GM10266 (cell line): Measurements from ENCODE around the gene NQO1.

ENCODE experiments used
- DNase-seq: peaks from one replicate; pipeline ENCODE4 v3.0.0; 2012; ENCODE audit errors: extremely low spot score
- TF ChIP-seq, protein P1 (sequence below): IDR thresholded peaks from 2 replicates; pipeline ENCODE4 v1.5.1; 2012; ENCODE audit warnings: mild to moderate bottlenecking, low read depth; ENCODE audit not compliant: control insufficient read depth, insufficient read depth; ENCODE audit errors: missing control alignments

Gene NQO1

DNA sequence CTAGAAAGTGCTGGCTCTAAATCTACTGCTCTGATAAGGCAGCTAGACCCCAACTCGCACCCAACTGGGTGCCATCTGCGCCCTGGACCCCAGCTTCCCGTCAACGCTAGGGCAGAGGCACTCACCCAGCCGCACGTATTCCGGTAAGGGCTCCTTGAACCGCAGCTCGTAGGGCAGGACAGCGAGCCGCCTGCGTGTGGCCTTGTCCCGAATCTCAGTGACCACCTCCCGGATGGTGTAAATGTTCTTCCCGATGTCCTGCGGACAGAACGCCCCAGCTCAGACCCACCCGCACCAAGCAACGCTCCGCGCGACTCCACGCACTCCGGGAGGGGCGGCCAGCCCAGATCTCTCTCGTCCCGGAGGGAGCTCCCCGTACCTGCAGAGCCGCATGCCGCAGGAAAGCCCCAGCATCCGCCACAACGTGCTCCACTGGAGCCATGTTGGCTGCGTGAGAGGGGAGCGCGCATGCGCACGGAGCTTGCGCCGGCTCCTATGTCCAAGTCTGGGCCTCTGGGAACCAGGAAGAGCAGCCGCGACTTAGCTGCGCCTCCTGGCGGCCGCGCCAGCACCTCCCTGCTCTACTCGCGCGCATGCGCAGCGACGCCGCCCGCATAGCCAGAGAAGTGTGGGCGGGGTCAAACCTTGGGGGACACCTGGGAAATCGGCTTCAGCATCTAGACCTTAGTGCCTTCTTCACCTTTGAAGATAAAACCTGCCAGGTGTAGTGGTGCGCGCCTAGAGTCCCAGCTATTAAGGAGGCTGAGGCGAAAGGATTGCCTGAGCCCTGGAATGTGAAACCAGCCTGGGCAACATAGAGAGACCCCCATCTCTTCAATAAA lies 28.3 kb upstream of the NQO1 start, which contains the start of gene NOB1:
TSS of gene NOB1 (minus strand) at position 458 of the 842 bp plus-strand sequence. CDS start at position 442, 16 bp downstream.
- peak; percentile 91 for DNase-seq
- TF ChIP-seq, protein P1, sequence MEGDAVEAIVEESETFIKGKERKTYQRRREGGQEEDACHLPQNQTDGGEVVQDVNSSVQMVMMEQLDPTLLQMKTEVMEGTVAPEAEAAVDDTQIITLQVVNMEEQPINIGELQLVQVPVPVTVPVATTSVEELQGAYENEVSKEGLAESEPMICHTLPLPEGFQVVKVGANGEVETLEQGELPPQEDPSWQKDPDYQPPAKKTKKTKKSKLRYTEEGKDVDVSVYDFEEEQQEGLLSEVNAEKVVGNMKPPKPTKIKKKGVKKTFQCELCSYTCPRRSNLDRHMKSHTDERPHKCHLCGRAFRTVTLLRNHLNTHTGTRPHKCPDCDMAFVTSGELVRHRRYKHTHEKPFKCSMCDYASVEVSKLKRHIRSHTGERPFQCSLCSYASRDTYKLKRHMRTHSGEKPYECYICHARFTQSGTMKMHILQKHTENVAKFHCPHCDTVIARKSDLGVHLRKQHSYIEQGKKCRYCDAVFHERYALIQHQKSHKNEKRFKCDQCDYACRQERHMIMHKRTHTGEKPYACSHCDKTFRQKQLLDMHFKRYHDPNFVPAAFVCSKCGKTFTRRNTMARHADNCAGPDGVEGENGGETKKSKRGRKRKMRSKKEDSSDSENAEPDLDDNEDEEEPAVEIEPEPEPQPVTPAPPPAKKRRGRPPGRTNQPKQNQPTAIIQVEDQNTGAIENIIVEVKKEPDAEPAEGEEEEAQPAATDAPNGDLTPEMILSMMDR, result peak; percentile 97

DNA sequence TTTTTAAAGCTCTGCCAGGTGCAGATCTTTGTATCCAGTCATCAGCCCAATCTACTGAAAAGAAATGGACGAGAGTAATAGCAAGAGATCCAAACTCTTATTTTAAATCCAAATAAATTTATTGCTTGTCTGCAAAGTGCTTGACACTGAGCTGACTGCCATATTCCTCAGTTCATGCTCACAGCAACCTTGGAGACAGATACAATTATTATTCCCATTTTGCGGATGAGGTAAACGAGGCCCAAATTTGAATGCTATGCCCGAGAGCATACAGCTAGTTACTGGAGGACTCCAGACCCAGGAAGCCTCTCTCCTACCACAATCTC lies 27.7 kb upstream of the NQO1 start:
- TF ChIP-seq, protein P1, result no peak
- DNase-seq, result no peak

DNA sequence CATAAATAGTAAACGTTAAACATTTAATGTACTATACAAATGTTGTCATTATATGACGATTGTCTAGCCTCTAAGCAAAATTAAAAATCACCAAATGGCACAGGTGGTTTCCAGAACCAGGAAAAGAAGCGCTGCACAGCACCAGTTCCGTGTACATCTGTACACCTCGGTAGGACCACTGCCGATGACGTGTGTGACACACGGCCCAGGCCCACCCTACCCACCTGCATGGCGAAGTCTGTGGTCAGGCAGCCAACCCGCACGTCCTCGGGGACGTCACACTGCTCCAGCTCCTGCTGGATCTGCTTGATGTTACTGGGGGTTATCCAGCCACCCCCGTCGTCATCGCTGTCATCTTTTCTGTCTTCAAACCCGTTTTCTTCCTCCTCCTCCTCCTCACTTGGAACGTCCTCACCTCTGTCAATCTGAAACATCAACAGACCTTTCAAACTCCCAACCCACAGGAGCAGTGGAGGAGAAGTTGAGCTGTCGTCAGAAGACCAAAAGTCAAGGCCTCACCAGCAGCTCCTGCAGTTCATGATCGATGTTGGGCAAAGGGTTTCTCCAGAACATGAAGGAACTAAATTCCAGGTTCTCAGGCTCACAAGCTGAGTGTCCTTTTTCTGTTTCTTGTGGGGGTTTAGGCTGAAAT lies 22.5 kb upstream of the NQO1 start:
- DNase-seq, result no peak
- TF ChIP-seq, protein P1, result no peak

DNA sequence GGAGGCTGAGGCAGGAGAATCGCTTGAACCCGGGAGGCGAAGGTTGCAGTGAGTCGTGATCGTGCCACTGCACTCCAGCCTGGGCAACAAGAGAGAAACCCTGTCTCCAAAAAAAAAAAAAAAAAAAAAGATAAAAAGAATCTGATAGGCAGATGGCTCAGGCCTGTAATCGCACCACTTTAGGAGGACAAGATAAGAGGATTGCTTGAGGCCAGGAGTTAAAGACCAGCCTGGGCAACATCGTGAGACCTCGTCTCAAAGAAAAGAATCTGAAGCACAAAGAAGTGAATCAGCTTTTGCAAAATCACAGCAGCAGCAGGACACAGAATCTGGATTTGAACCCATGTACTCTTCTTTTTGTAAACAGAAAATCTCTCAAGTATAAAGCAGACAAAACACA lies 20.8 kb upstream of the NQO1 start:
- TF ChIP-seq, protein P1, result no peak
- no peak for DNase-seq

DNA sequence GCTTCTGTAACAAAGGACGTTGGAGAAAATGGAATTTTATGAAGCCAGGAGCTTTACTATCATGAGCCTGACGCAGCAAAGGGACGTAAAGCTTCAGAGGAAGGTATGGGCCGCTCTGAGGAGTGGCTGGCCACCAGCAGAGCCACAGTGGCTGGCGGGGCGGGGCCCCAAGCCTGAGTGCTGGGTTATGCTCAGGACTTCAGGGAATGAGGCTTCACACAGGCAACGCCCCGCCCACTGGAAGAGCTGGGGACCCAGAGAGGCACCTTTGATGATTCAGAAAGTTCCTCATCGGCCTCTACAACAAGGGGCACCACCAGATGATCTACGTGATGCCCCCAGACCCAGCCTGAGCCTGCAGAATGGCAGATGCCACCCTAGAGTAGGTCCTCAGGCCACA lies 19.6 kb upstream of the NQO1 start:
- no peak for DNase-seq
- TF ChIP-seq, protein P1, result no peak

DNA sequence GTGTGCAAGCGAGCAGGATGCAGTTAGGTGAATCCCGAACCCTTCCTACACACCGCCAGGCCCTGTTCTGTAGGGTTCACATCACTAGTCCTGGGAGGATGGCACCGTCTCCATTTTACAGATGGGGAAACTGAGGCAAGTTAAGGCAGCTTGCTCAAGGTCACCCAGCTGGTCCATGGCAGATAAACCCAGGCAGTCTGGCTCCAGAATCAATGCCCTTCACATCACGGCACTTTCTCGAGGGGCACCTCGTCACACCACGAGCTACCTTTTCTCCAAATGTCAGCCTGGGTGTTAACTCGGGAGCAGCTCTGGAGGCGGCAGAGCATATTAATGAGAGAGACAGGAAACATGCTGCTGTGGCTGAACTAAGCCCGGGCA lies 18.9 kb upstream of the NQO1 start:
- DNase-seq, result no peak
- TF ChIP-seq, protein P1, result no peak
